GM19438 (cell line): ENCODE measurements around the gene TTLL12.

Experiments used
- ATAC-seq: cut with Tn5 transposase; IDR thresholded peaks from one replicate; pipeline ENCODE4 v1.9.1; 2021; ENCODE audit warnings: low read depth; ENCODE audit not compliant: unreplicated experiment

The TTLL12 gene

DNA sequence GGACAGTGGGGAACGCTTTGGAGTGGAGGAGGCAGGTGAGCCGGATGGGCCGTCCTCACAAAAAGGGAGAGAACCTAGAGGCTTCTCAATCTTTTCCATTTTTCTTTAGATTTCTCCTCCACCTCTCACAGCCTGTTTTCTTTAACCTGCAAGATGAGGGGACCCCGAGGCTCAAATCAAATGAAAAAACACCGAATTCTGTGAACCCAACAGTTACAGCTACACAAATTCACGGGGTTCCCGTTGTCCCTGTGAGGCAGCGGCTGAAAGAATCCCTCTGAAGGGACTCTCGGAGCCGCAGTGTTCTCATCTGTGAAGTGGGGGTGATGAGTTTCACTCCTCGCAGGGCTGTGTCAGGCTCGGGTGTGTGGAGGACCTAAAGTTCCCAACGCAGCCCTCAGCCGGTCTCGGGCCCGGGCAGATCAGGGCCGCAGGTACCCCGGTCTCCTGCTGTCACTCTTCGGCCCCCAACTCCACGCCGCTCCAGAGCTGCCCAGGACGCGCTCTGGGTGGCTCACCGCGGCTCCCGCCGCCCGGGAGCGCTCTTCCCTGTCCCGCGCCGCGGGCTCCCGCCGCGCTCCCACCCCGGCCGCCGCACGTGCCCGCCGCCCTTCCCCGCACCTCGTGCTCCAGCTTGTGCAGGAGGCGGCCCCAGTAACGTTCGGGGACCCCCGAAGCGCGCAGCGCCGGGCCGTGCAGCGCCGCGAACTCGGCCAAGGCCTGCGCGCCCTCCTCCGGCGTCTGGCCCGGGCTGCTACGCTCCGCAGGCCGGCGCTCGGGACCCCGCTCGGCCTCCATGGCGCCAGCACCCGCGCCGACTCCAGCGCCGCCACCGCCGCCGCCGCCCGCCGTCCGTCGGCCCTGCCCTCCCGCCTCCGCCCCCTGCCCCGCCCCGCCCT lies at the start of gene TTLL12:
TSS of gene TTLL12 (minus strand) at position 863 of the 899 bp plus-strand sequence. CDS start at position 798, 65 bp downstream.
- ATAC-seq = no peak

DNA sequence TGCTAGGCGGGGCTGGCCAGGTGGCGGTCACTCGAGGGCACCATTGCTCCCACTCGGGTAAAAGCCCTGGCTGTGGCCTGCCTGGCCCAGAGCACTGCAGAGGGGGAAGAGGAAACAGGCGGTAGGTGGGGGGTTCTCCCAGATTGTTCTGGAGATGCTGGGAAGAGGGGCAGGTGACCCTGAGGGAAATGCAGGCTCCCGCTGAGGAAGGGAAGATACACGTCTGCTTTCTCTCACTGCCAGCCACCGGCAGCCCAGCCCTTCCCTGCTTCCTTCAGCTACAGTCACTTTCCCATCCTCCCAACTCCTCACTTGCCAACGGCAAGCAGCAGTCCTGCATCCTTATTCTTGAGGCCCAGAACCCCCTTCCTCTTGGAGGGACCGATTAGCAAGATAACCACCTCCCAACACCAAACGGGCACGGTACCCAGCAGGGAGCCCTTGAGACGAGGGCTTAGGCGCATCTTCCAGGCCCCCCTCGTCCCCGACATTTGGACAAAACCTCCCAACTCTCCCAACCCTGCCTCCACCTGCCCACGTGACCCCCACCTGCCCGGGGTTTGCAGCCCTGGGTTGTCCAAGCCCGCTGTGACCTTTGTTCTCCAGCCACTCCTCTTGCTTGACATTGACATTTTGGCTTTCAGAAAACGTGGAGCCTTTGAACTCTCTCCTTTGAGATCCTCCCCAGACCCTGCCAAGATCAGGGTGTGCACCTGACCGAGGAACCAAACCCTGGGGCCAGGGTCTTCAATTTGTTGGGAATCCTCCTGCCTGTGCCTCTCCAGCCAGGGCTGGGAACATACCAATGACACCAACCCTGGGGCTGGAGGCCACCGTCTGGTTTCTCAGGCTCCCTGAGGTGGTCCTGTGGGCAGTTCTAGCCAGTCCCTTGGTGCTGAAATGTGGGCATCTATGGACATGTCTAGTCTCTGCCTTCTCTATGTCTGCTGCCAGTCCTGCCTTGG lies 48.8 kb upstream of the TTLL12 start:
- no peak for ATAC-seq

DNA sequence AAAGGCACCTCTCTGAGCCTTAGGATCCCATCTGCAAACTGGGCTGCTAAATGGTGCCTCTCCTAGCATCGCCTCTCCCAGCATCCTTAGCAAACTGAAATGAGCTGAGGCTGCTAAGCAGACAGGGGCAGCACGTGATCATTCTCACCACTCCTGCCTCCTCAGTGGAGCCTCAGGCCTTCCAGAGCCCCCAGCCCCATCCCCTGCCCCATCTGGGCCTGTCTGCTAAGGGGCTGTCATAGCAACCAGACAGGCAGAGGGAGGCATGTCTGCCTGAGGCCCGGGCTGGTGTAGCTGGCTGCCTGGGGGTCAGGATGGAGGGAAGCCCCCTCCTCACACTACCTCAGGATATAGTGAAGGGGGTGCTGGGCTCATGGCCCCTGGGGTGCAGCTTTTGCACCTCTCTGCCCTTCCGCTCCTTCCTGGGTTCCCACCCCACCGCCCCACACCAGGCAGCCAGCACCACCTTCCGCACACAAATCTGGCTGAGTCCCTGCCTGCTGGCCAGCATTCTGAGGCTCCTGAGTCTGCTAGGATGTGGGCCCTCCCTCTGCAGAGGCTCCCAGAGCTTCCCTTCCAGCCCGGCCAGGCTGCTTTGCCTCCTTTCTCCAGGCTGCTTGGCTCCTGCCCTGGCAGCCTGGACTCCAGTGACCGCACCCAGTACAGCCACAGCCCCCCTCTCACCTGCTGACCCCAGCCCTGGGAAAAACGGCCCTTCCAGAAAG lies 47.5 kb upstream of the TTLL12 start:
- no peak for ATAC-seq

DNA sequence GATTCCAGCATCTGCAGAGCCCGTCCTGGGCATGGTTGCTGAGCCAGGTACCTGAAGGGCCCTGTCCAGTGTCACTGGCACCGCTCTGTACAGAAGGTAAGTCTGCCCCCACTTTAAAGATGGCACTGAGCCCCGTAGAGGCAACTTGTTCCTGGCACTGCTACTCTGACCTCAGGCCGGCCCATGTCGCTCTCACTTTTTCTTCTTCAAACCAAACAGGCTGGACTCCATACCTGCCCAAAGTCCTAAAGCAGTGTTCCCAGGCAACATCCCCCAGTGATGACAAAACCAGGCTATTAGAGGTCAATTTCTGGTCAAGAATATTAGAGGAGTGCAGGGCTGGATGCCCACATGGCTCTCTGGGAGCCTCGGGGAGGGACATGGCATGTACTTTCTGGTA lies 46.6 kb upstream of the TTLL12 start:
- ATAC-seq = no peak

DNA sequence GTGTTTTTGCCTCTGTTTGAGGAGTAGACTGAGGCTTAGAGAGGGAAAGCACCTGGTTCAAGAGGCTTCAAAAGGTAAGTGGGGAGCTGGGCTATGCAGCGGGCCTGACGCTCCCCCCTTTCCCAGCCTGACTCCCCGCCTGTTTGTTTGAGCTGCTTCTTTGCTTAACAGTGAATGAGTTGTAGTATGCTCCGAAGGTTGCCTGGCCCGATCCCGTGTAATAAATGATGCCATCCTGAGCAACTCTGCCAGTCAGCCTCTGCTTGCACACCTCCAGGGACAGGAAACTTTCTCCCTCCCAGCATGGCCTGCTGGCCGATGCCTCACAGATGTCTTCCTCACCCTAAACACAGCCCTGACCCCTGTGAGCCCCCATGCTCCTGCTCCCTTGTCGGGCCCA lies 45.5 kb upstream of the TTLL12 start:
- no peak for ATAC-seq

DNA sequence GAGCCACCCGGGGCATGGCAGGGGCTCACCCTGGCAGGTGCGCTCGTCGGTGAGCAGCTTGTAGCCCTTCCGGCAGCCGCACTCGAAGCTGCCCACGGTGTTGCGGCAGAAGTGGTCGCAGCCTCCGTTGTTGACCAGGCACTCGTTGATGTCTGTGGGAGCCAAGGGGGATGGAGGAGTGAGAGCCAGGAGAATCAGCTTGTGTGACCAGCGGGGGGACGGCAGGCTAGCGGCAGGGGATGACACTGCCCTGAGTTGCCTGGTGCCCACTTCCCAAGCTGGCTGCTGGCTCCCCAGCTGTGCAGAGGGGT lies 44.7 kb upstream of the TTLL12 start:
- ATAC-seq = no peak

DNA sequence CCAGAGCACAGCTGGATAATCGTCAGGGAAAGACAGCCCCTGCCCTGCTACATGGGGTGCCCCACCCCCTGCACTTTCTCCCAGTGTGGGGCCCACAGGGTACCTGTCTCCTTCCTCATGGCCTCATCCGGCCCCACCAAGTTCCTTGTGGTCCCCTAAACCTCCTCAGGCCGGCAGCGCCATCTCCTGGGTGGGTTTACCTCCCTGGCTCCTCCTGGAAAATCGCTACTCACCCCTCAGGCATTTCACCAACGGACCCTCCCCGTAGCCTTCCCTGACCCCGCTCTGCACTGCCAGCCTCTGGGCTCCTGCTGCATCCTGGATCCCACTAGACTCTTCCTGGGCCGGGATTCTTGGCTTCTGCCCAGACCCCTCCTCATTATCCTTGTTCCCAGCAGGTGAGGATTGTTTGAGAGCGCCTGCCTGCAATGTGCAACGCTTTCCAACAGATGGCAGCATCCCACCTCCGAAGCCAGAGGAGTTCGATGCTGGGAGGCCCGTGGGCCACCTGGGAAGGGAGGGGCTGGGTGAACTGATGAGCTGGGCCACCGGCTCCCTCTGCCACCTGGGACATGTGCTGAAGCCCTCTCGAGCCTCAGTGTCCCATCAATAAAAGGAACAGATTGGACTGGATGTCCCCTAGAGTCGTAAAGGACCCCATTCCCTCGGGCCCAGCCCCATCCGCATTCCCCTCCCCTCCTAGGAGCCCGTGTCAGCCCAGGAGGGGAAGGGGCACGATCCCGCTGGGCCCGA lies 44.2 kb upstream of the TTLL12 start:
- ATAC-seq = no peak

DNA sequence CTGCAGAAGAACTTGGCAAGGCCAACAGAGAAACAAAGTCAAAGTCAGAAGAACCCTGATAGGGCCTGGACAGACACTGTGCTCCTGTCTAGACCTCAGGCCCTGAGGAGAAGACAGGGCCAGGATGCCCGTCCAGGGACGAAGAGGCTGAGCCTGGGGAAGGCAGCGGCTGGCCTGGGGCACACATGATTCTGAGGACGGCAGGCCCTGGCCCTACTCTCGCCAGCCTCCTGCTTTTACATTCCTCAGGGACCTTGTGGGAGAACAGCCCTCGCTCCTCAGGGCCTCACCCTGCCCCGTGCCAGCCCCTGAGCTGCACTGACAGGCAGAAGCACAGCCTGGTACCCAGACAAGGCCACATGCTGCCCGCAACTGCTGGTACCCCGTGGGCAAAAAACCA lies 43.6 kb upstream of the TTLL12 start:
- ATAC-seq = no peak

DNA sequence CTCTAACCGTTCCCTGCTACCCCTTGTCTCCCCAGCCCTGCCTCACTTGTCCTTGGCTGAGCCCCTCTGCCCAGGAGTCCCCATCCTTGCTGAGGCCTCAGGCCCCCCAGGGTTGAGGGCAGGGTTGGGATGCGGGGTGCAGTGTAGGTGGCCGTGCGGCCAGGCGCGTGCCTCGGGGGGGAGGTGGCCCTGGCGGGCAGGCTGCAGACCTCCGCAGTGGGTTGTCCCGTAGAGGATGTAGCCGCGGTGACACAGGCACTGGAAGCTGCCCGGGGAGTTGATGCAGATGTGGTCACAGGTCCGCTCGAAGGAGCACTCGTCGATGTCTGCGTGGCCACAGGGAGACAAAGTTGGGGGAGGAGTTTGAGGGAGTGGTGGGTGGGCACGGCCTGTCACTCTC lies 41.9 kb upstream of the TTLL12 start:
- ATAC-seq = no peak

DNA sequence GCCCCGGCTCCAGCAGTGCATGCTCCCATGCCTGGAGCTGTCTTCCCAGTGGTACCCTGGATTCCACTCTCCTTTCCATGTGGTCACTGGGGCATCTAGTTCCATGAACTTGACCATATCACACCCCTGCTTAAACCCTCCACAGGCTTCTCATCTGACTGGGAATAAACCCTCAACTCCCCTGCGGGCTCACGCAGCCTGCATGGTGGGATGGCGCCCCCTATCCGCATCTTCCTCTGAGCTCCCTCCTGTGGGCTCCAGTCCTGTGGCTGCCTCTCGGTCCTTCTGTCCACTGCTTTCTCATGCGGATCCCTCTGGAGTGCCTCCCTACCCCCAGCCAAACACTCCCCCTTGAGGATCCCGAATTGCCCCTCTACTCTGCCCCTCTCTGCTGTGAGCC lies 41.4 kb upstream of the TTLL12 start:
- ATAC-seq = no peak

DNA sequence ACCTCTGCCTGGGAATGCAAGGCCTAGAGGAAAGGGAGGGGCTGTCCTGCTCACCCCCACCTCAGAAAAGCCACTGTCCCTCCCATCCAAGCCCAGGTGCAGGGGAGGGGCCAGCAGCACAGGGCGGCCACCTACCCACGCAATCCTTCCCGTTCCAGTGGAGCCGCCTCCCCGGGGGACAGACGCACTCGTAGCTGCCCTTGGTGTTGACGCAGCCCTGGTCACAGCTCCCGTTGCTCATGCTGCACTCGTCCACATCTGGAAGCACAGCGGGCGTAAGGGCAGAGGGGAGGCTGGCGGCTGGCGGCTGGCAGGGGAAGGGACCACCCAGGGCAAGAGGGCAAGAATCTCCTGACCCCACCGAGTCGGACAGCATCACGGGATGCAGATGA lies 40.3 kb upstream of the TTLL12 start:
- no peak for ATAC-seq

DNA sequence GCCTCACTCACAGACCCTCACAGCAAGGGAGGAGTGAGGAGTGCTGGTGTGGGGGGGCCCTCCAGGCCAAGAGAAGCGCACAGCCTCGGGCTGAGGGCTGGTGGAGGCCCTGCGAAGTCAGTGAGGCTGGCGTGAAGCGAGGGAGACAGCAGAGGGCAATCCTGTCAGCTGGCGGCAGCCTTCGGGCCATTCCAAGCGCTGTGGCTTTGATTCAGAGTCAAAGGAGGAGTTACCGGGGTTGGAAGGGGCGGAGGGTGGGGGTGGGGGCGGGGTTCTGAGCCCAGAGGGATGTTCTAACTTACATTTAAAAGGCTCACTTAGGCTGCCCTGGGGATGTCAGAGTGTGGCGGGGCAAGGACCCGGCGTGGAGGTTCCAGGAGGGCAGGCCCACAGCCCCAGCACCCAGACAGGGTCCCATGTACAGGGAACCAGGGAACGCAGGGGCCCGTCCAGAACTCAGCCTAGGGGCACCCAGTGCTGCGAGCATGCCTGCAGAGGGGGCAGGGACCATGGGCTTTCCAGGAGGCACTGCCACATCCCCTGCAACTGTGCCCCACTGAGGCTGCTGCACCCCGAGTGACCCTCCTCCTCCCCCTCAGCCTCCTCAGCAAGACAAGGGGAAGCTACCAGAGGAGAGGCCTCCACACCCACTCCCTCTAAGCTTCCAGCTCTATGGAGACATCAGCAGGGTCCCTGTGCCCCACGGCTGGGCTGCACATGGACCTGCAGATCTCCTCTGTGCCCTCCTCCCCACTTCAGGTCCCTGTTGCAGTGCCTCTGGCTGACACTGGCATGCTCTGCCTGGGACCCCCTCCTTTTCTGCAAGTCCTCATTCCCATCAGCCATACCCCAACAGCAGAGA lies 39.7 kb upstream of the TTLL12 start:
- no peak for ATAC-seq

DNA sequence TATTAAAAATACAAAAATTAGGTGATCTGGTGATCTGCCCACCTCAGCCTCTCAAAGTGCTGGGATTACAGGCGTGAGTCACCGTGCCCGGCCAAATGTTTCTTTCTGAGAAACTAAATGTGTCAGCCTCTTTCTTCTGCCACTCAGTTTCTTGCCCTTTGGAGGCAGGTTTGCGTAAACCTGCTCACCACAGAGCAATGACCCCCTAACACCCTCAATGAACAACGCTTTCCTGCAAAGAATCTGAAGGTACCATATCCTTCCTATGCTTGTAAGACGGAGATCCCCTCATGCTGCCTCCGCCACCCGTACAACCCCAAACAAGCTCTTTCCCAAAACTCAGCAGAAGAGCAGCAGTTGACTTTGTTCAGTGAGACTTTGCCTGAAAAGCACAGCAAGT lies 38.7 kb upstream of the TTLL12 start:
- no peak for ATAC-seq

DNA sequence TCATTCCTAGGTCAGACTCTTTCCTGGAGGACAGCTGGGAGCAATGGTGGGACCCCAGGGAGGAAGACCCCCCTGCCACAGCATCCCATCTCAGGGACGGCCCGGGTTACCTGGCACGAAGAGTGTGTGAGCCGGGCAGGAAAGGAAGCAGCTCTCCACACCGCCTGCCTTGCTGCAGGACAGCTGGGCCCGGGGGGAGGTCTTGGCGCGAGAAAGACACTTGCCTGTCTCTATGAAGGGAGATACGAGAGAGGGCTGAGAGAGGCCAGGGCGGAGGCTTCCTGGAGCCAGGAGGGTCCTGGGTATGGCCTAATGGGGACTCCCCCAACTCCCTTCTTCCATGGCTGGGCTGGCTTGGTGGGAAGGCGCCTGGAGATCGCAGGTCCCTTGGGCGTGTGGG lies 36.1 kb upstream of the TTLL12 start:
- ATAC-seq = no peak

DNA sequence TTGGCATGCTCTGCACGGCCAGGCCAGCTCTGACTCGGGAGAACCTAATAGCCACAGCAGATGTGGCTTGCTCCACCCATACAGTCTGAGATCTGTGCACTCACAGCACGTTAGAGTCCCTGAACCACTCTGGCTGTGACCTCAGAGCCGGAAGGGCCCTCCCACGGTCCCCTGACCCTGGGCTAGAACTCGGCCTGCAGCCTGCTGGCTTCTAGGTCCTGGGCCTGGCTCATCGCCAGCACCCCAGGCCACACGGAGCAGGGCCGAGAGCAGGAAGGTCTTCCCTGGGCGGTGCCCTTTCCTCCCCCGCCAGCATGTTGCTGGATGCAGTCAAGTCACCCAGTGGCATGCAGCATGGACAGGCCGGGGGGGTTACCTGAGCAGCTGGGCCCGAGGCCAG lies 35.3 kb upstream of the TTLL12 start:
- no peak for ATAC-seq

DNA sequence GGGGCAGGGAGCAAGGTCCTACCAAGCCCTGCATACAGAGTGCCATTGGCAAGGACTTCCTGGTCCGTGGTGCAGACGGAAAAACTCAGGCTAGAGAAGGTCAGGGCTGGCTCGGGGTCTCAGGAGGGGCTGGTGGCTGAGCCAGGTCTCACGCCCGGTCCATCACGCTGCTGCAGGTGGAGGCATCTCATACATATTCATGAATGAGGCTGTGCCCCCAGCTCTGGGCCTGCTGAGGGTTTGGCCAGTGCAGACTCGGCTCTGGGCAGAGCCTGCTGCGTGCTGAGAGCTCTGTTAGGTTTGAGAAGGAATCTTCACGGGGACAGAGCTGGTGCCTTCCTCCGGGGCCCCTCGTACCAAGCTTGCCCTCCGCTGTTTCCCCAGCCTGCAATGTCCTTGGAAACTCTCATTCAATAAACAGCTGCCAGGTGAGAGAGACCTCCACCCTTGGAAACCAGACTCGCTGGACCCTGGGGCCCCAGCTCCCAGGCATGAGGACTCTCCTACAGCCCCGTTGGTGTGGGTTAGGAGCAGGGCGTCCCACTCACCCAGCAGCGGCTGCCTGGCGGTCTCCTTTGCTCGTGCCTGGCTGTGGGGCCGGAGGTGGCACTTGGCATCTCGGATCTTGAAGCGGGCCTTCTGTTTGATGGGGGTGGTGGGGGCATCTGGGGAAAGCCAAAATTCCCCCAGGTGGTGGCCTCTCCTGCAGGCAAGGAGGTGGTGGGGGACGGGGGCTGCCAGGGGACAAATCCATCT lies 33.9 kb upstream of the TTLL12 start:
- ATAC-seq = no peak

DNA sequence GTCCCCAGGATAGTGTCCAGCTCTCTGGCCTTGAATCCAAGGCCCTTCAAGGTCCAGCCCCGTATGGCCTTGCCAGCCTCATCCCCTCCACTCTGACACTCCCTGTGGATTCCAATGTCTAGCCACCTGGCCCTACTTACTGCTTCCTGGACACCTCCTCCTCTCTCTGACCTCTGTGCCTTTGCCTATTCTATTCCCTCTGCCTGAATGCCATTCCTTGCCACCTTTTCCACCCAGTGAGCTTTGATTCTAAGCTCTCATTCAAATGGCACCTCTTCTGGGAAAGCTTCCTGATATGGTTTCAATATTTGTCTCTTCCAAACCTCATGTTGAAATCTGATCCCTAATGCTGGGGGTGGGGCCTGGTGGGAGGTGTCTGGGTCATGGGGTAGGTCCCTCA lies 31.9 kb upstream of the TTLL12 start:
- ATAC-seq = no peak

DNA sequence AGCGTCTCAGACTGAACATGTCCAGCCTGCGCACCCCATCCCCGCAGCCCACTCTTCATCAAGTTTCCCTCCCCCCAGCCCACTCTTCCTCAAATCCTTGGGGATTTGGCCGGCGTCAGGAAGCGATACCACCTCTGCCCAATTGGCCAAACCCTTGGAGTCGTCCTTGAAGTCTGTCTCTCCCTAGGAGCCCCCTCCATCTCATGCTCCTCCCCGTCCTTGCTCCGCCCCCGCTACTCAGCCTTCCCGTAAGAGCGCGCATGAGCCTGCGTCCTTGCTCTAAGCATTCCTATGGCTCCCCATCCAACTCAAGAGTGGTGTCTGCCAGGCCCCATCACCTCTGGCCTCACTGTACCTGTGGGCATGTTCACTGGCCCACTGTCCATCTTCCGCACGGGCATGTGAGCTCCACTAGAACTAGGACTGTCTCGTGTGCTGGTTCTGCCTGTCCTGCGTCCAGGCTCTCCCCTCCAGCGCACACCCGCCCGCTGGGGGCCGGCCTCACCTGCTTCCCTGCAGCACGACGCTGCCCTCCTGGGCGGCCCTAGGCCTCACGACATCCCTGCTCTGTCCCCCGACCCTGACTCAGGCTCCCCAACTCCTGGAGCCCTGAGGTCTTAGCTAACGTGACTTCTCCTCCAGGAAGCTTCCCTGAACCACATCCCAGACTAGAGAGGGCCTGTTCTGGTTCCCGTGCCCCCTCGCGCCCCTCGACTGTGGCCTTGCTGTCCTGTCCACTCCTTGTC lies 30.5 kb upstream of the TTLL12 start:
- ATAC-seq = no peak
